Hypothalamus (tissue), 51 donors: Measurements from ENCODE around the gene MGLL.

Experiments
- DNase-seq, 51 donors: peaks; one replicate each; lab custom pipeline; 2025; lab: John Stamatoyannopoulos, UW

MGLL gene

DNA sequence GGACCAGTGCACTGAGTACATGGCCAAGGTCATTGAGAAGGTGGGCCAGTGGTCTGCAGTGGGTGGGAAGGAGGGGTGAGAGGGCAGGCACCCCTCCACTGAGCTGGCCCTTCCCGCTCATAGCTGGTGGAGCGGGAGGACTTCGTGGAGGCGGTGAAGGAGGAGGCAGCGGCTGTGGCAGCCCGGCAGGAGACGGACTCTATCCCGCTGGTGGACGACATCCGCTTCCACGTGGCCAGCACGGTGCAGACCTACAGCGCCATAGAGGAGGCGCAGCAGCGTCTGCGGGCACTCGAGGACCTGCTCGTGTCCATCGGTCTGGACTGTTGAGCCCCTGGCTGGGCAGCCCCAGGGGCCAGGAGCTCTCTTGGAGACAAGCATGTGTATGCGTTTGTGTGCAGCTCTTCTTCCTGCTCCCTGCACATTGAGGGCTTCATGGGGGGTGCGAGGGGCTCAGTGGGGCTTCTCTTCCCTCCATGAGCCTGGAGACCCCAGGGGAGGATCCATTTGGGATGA is 142.1 kb downstream of the MGLL start:
- no peak for DNase-seq

GRCh38 chr3:127679534-127680145 is 142.7 kb downstream of the MGLL start:
- DNase-seq, result no peak

DNA sequence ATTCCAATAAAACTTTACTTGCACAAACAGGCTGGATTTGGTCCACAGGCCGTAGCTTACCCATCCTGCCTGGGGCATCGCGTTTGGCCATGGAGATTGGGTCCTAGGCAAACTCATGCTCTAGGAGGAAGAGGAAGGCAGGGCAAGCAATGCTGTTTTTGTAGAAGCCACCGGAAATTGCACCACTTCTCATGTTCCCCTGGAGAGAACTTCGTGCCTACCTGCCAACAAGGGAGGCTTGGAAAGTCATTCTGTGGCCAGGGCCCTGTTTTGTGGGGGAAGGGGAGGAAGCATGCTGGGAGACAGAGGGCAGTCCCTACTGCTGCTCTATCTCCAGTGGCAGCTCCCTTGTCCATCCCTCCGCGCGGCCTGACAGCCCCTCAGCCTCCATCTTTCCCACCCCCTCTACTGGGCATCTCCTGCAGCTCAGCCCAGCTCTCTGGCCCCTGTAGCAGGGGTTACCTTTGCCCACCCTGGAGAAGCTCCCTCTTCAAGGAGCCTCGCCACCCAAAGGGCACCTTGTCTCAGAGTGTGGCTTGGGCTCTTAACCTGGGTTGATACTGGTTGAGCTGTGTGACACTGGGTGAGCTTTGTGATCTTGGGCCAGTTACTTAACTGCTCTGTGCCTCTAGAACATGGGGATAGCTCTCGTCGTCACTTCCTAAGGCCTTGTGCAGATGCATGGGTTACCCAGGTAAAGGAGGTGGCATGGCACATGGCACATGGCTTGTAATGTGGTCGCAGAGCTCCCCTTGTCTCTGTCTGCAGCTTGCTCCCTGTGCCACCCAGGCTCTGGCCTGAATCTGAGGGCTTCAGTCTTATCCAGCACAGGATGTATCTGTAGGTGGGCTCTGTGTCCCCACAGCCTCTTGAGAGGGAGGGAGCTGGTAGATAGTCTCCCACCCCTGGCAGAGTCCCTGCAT is 143.4 kb downstream of the MGLL start:
- DNase-seq, result no peak

GRCh38 chr3:127678315-127678599 is 144.1 kb downstream of the MGLL start:
- no peak for DNase-seq

DNA sequence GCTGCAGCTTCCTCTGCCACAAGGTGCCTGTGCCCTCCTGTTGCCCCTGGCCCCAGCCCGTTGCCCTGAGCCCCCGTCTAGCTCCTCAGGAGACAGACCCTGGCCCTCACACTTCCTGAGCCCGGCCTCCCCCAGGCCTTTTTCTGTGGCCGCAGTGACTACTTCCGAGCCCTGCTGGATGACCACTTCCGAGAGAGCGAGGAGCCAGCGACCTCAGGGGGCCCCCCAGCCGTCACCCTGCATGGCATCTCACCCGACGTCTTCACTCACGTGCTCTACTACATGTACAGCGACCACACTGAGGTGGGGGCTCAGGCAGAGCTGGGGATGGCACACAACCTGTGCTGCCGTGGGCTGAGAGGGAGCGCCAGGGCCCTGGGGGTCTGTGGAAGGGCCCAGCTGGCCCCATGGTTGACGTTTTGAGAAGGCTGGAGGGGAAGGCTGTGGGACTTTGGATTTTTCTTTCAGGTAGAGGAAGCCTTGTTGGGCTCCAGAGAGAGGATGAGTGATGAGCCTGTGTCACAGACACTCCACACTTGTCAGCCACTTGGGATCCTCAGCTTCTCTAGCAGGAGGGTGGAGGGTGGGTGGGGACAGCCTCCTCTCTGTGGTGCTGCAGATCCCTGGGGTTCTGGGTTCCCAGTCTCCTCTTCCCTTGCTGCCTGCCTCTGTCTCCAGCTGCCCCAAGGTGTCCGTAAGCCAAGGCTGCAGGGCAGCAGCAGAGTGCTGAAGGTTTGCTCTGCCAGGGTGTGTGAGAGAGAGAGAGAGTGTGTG is 144.6 kb downstream of the MGLL start:
- DNase-seq, result no peak

GRCh38 chr3:127676921-127677351 is 145.4 kb downstream of the MGLL start:
- DNase-seq, result no peak

DNA sequence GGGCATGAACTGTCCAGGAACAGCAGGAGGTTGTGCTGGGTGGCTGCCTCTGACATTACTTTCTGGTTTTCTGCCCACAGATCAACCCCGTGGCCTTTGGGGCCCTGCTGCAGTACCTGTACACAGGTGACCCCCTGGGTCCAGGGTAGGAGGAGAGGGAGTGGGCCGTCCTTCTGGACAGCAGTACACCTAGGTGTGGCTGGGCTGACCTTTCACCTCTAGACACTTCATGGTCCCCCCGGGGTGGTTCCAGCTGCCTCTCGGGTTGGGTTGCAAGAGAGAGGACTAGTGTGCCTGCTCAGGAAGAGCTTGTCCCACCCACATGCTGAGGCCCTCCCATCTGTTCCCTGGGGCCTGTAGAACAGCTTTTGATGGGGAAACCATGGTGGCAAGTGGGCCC is 145.9 kb downstream of the MGLL start:
- no peak for DNase-seq

DNA sequence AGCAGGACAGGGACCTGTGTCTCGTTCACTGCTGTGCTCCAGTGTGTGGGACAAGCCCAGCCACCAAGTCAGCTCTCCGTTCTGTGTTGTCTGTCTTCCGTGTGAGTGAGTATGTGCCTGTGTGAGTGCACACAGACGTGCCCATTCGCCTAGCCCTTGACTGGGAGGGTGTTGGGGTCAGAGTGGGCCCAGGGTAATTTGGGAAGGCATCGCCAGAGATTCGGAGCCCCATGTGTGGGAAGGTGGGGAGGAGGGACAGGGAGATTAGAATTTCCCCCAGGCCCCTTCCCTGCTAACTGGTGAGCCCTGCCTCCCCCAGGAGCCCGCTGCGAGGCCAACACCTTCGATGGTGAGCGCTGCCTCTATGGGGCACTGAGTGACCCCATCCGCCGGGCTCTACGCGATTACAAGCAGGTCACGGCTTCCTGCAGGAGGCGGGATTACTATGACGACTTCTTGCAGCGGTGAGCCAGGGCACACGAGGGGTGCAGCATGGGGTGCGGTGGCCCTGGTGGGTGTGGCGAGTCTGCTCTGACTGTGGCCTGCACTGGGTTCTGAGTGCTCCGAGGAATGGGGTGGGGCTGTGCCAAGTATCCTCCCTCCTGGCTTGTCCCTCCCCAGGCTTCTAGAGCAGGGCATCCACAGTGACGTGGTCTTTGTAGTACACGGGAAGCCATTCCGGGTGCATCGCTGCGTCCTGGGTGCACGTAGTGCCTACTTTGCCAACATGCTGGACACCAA is 146.5 kb downstream of the MGLL start:
- no peak for DNase-seq

- DNase-seq, result no peak
These were observed 147.5 kb downstream of the MGLL start for GRCh38 chr3:127674790-127675189.

- DNase-seq, result no peak
These were observed 148.1 kb downstream of the MGLL start for GRCh38 chr3:127674101-127674721.

DNA sequence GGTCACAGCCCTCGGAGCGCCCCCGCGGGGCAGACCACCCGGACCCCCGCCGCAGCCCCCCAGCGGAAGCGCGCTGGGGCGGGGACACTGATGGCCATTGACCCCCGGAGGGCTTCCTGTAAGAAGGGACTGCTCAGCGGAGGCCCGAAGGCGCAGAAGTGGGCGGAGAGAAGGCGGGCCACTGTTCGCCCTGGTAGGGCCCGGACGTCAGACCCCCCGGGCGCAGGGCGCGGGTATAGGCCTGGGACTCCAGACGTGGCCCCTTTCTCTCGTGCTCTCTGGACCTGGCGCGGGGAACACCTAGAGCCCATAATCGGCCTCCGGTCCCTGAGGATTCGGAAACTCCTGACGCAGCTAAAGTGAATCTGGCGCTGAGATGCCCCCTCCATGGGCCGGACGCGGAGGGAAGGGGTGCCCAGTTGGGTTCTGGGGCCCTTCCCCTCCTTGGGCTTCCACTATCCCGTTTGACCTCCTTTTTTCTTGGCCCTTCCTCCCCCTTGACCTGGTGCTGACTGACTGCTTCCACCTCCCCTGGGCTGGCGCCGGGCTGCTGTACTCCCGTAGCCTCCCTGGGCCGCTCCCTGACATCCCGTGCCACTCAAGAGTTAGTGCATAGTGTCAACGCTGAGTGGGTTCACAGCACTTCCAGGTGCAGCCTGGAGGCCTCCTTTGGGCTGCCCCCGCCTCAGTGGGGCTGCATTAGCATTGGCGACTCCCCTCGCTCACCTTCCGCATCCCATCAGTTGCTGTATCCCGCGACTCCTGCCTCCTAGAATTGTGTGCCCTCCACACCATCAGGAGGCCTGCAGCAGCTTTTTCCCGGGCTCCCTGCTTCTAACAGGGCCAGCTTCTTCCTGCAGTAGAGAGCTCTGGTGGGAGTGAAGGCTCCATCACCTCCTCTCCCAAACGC is 148.9 kb downstream of the MGLL start:
- peak in 10 of 51 donors; percentile 22 to 53 (median 35) for DNase-seq

GRCh38 chr3:127672429-127673190 is 149.7 kb downstream of the MGLL start, which contains the start of gene ABTB1:
TSS of gene ABTB1 (plus strand) at chr3:127672952. CDS start at chr3:127673026, 74 bp downstream.
- peak in 44 of 51 donors; percentile 31 to 85 (median 64) for DNase-seq

GRCh38 chr3:127671523-127672428 is 150.5 kb downstream of the MGLL start:
- DNase-seq, result no peak

- no peak for DNase-seq
These were observed 151.4 kb downstream of the MGLL start for GRCh38 chr3:127670761-127671522.

DNA sequence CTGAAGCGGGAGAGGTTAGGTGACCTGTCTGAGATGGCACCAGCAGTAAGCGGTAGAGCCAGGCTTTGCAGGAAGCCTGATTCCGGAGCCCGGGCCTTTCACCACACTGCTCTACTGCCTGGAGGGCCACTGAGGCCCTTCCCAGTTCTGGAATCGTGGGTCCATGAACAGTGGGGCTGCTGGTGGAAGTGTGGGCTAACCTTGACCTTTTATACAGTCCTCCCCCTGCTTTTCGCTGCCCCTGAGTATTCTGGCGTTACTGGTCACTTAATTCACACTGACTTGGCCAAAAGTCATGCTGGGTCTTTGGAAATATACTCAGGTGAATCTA is 152.1 kb downstream of the MGLL start:
- no peak for DNase-seq

- no peak for DNase-seq
These were observed 152.6 kb downstream of the MGLL start for GRCh38 chr3:127669541-127670228.
